ENCODE data around the gene NRP1.
"Not testable (repeated sequence)": the region's sequence is repeated elsewhere in the genome, so short reads cannot be mapped to it uniquely, and the experiment has no call there.

NRP1 gene

GRCh38 chr10:33311640-33312039 lies 22.8 kb downstream of the NRP1 start:
- H3K4me1 ChIP-seq (ENCODE audit: control insufficient read depth, insufficient read depth, low read length), result peaks cover 21% of the 10 kb centered on the region
- H3K4me3 ChIP-seq (ENCODE audit: low read length), result no peak overlapping the region
- no peaks in the 10 kb centered on the region for H3K36me3 ChIP-seq (ENCODE audit: control insufficient read depth, insufficient read depth, low read length)
- no peaks in the 10 kb centered on the region for H3K9me3 ChIP-seq (ENCODE audit: control insufficient read depth, low read length)
- no peaks in the 10 kb centered on the region for H3K27me3 ChIP-seq (ENCODE audit: control insufficient read depth, insufficient read depth, low read length)
- no peak overlapping the region for H3K9ac ChIP-seq (ENCODE audit: low read length)

- Histone ChIP-seq H3K36me3 (ENCODE audit: control insufficient read depth, insufficient read depth, low read length) (no peaks in the 10 kb centered on the region), H3K9ac (ENCODE audit: low read length) (no peak overlapping the region), H3K4me3 (ENCODE audit: low read length) (no peak overlapping the region), H3K4me1 (ENCODE audit: control insufficient read depth, insufficient read depth, low read length) (peaks cover 20% of the 10 kb centered on the region), H3K27me3 (ENCODE audit: control insufficient read depth, insufficient read depth, low read length) (no peaks in the 10 kb centered on the region), H3K9me3 (ENCODE audit: control insufficient read depth, low read length) (no peaks in the 10 kb centered on the region)
These were observed 23.6 kb downstream of the NRP1 start for GRCh38 chr10:33310853-33311252.

DNA sequence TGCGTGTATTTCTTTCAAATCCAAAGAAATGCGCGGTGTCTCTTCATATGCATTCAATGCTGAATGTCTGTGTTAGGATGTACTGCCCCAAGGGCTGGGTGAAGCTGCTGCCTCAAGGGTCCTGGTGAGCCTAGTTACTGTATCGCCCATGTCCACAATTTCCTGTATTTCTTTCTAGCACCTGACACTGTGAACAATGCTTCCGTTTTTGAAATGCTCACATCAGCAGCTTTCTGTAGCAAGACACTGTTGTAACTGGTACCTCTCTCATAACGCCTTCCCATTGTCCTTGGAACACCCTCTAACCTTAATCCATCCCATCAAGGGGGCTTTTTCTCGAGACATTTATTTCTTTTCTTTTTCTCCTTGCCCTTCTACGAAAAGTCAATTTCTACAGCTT lies 25.1 kb downstream of the NRP1 start:
- peaks cover 18% of the 10 kb centered on the region for H3K4me1 ChIP-seq (ENCODE audit: control insufficient read depth, insufficient read depth, low read length)
- no peaks in the 10 kb centered on the region for H3K27me3 ChIP-seq (ENCODE audit: control insufficient read depth, insufficient read depth, low read length)
- no peaks in the 10 kb centered on the region for H3K36me3 ChIP-seq (ENCODE audit: control insufficient read depth, insufficient read depth, low read length)
- no peaks in the 10 kb centered on the region for H3K9me3 ChIP-seq (ENCODE audit: control insufficient read depth, low read length)
- no peak overlapping the region for H3K4me3 ChIP-seq (ENCODE audit: low read length)
- H3K9ac ChIP-seq (ENCODE audit: low read length), result no peak overlapping the region

DNA sequence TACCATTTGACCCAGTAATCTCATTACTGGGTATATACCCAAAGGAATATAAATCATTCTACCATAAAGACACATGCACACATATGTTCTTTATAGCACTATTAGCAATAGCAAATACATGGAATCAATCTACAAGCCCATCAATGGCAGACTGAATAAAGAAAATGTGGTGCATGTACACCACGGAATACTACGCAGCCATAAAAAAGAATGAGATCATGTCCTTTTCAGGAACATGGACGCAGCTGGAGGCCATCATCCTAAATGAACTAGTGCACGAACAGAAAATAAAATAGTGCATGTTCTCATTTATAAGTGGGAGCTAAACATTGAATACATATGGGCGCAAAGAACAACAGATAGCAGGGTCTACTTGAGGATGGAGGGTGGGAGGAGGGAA lies 26.6 kb downstream of the NRP1 start:
- no peaks in the 10 kb centered on the region for H3K27me3 ChIP-seq (ENCODE audit: control insufficient read depth, insufficient read depth, low read length)
- no peaks in the 10 kb centered on the region for H3K36me3 ChIP-seq (ENCODE audit: control insufficient read depth, insufficient read depth, low read length)
- H3K9ac ChIP-seq (ENCODE audit: low read length), result no peak overlapping the region
- no peaks in the 10 kb centered on the region for H3K9me3 ChIP-seq (ENCODE audit: control insufficient read depth, low read length)
- no peak overlapping the region for H3K4me3 ChIP-seq (ENCODE audit: low read length)
- H3K4me1 ChIP-seq (ENCODE audit: control insufficient read depth, insufficient read depth, low read length), result peaks cover 18% of the 10 kb centered on the region

- Histone ChIP-seq H3K27me3 (ENCODE audit: control insufficient read depth, insufficient read depth, low read length) (no peaks in the 10 kb centered on the region), H3K4me3 (ENCODE audit: low read length) (no peak overlapping the region), H3K4me1 (ENCODE audit: control insufficient read depth, insufficient read depth, low read length) (peaks cover 18% of the 10 kb centered on the region), H3K9me3 (ENCODE audit: control insufficient read depth, low read length) (no peaks in the 10 kb centered on the region), H3K9ac (ENCODE audit: low read length) (no peak overlapping the region), H3K36me3 (ENCODE audit: control insufficient read depth, insufficient read depth, low read length) (no peaks in the 10 kb centered on the region)
These were observed 27.6 kb downstream of the NRP1 start for GRCh38 chr10:33306701-33307519.

DNA sequence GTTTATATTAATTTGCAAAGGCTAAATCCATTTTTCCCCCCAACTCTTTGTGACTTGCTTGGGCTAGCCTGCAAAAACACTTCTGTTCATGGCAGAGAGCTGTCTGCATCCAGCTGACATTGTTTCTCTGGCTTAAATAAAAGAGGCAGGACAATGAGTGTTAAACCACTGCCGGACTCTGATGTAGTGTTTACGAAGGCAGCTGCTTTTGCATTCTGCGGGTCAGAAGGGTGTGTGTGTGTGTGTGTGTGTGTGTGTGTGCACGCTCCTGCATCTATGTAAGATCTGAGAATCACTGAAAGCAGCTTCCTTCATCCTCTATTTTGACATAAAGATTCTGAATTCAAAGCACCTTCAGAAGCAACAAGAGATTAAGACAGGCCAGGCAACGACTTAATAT lies 28.3 kb downstream of the NRP1 start:
- no peaks in the 10 kb centered on the region for H3K9me3 ChIP-seq (ENCODE audit: control insufficient read depth, low read length)
- H3K4me1 ChIP-seq (ENCODE audit: control insufficient read depth, insufficient read depth, low read length), result peaks cover 13% of the 10 kb centered on the region
- no peaks in the 10 kb centered on the region for H3K36me3 ChIP-seq (ENCODE audit: control insufficient read depth, insufficient read depth, low read length)
- H3K4me3 ChIP-seq (ENCODE audit: low read length), result no peak overlapping the region
- H3K9ac ChIP-seq (ENCODE audit: low read length), result no peak overlapping the region
- H3K27me3 ChIP-seq (ENCODE audit: control insufficient read depth, insufficient read depth, low read length), result no peaks in the 10 kb centered on the region

DNA sequence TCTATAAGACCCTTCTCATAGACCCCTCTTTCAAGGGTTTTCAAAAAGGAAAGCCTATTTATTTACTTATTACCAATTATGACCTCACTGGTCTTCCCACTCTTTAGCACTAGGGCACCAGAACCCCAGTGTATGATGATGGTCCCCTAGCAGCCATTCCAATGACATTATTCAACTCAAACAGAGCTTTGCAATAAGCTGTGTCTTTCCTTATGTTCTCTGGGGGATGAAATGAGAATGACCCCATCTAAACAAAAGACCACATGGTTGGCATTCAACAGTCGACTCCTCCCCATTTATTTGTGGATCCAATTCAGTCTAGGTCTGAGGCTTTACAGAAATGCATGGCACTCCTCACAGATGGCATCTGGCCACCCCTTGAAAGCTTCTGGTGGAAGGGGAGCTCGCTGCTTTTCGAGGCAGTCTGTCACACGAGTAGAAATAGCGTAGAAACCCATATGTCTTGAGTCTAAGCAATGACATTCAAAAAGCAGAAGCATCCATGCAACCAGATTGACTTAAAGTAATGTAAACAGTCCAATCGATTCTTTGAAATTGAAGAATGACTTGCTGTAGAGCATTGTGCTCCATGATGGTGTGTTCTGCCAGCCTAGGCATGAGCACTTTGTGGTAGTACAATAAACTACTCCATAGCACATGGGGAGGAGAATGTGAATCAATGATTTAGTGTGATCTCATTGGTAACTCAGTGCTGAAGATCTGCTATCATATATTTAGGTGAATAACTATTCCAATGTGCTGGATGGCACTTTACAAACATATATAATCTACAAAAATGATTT lies 29.8 kb downstream of the NRP1 start:
- Histone ChIP-seq H3K36me3 (ENCODE audit: control insufficient read depth, insufficient read depth, low read length) (no peaks in the 10 kb centered on the region), H3K27me3 (ENCODE audit: control insufficient read depth, insufficient read depth, low read length) (no peaks in the 10 kb centered on the region), H3K4me1 (ENCODE audit: control insufficient read depth, insufficient read depth, low read length) (peaks cover 13% of the 10 kb centered on the region), H3K9ac (ENCODE audit: low read length) (no peak overlapping the region), H3K4me3 (ENCODE audit: low read length) (no peak overlapping the region), H3K9me3 (ENCODE audit: control insufficient read depth, low read length) (no peaks in the 10 kb centered on the region)

DNA sequence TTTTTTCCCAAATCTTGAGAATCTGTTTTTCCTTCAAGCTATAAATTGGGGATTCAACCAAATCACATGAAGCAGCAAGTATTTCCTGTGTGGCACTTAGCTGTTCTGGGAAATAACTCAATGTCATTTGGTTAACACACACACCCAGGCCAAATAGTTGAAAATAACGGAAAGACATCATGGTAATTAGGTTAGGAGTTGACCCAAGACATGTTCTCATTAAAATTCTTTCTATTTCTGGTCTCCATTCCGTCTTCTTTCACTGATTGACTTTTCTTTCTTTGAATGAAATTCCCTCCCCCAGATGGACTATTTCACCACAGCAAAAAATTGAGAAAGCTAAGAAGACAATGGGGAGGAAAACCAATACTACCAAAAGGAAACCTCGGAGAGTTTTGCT lies 30.5 kb downstream of the NRP1 start:
- Histone ChIP-seq H3K9me3 (ENCODE audit: control insufficient read depth, low read length) (no peaks in the 10 kb centered on the region), H3K4me3 (ENCODE audit: low read length) (no peak overlapping the region), H3K9ac (ENCODE audit: low read length) (no peak overlapping the region), H3K27me3 (ENCODE audit: control insufficient read depth, insufficient read depth, low read length) (no peaks in the 10 kb centered on the region), H3K4me1 (ENCODE audit: control insufficient read depth, insufficient read depth, low read length) (peaks cover 13% of the 10 kb centered on the region), H3K36me3 (ENCODE audit: control insufficient read depth, insufficient read depth, low read length) (no peaks in the 10 kb centered on the region)

- Histone ChIP-seq H3K9ac (ENCODE audit: low read length) (no peak overlapping the region), H3K4me3 (ENCODE audit: low read length) (no peak overlapping the region), H3K9me3 (ENCODE audit: control insufficient read depth, low read length) (no peaks in the 10 kb centered on the region), H3K27me3 (ENCODE audit: control insufficient read depth, insufficient read depth, low read length) (no peaks in the 10 kb centered on the region), H3K4me1 (ENCODE audit: control insufficient read depth, insufficient read depth, low read length) (peaks cover 13% of the 10 kb centered on the region), H3K36me3 (ENCODE audit: control insufficient read depth, insufficient read depth, low read length) (no peaks in the 10 kb centered on the region)
These were observed 32.1 kb downstream of the NRP1 start for GRCh38 chr10:33302208-33302829.

DNA sequence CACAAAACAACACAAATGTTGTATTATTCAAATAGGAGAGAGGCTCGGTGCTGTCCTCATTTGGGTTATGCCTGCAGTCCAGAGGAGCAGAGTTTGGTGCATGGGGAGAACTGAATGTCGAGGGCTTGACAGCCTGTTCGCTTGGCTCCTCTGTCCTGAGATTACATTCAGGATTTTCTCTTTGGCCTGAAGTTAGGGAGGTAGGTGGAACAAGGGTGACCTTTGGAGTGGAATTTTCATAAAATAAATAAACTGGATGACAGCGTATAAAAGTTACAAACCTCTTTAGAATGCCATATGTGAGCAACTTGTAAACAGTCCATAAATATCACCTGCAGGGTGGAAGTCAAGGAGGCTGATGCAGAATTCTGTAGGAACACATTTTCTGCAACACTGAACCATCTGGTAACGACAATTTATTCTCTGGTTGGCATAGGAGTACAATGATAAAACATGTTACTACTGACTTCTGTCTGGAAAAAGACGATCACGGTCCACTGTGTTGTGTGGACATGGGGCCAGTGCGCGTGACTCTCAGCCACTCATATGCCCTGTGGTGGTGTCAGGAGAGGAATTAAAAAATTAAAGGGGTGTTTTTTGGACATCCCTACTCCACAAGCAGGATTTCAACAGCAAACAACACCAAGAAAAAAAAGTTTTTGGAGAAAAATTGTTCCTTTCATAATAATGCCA lies 33.2 kb downstream of the NRP1 start:
- H3K9me3 ChIP-seq (ENCODE audit: control insufficient read depth, low read length), result no peaks in the 10 kb centered on the region
- peaks cover 2% of the 10 kb centered on the region for H3K4me1 ChIP-seq (ENCODE audit: control insufficient read depth, insufficient read depth, low read length)
- H3K9ac ChIP-seq (ENCODE audit: low read length), result no peak overlapping the region
- no peaks in the 10 kb centered on the region for H3K27me3 ChIP-seq (ENCODE audit: control insufficient read depth, insufficient read depth, low read length)
- H3K4me3 ChIP-seq (ENCODE audit: low read length), result no peak overlapping the region
- no peaks in the 10 kb centered on the region for H3K36me3 ChIP-seq (ENCODE audit: control insufficient read depth, insufficient read depth, low read length)

DNA sequence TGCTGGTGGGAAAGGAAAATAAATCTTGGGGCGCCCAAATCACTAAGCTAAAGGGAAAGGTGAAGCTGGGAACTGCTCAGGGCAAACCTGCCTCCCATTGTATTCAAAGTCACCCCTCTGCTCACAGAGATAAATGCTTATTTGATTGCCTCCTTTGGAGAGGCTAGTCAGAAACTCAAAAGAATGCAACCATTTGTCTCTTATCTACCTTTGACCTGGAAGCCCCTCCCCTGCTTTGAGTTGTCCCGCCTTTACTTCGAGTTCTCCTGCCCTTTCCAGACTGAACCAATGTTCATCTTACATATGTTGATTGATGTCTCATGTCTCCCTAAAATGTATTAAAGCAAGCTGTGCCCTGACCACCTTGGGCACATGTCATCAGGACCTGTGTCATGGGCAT lies 33.9 kb downstream of the NRP1 start:
- not testable (repeated sequence) for H3K27me3 ChIP-seq (ENCODE audit: control insufficient read depth, insufficient read depth, low read length); H3K4me3 ChIP-seq (ENCODE audit: low read length); H3K36me3 ChIP-seq (ENCODE audit: control insufficient read depth, insufficient read depth, low read length); H3K4me1 ChIP-seq (ENCODE audit: control insufficient read depth, insufficient read depth, low read length); H3K9ac ChIP-seq (ENCODE audit: low read length); H3K9me3 ChIP-seq (ENCODE audit: control insufficient read depth, low read length)

DNA sequence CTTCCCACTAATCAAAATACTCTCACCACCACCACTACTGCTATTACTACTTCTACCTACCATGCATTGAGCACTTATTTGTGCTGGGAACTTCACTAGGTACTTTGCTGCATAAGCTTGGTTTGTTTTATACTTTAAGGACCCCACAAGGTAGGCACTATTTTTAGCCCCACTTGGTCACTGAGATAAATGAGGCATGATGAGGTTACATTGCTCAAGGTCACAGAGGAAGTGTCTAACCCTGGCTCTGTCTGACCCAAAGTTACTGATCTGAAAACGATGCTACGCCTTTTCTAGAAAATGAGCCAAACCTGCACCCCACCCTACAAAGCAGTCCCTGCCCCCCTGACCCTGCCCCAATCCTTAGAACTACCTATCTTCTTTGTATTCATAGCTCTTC lies 35.6 kb downstream of the NRP1 start:
- no peaks in the 10 kb centered on the region for H3K4me1 ChIP-seq (ENCODE audit: control insufficient read depth, insufficient read depth, low read length)
- no peaks in the 10 kb centered on the region for H3K27me3 ChIP-seq (ENCODE audit: control insufficient read depth, insufficient read depth, low read length)
- no peaks in the 10 kb centered on the region for H3K9me3 ChIP-seq (ENCODE audit: control insufficient read depth, low read length)
- H3K4me3 ChIP-seq (ENCODE audit: low read length), result no peak overlapping the region
- no peak overlapping the region for H3K9ac ChIP-seq (ENCODE audit: low read length)
- H3K36me3 ChIP-seq (ENCODE audit: control insufficient read depth, insufficient read depth, low read length), result no peaks in the 10 kb centered on the region

All from mucosa of stomach (tissue), 1 donor.